K562 (cell line): ENCODE results near the gene RBM3. TPM values are rescaled to one million over a fixed set of nuclear protein-coding genes. Genes with fewer than 3 reads are reported as not detected.

ENCODE experiments used
- ARNT ChIP-seq, 2 experiments: fragments of 450-650 bp; IDR thresholded peaks; 2 replicates each; pipeline ENCODE4 v1.6.1; 2016; ENCODE audit warnings: mild to moderate bottlenecking in 1 of 2
- ATF1 ChIP-seq, 2 experiments: fragments of 450-650 bp in 1 of 2; IDR thresholded peaks; 2 replicates each; pipeline ENCODE4 v1.6.1; 2016; ENCODE audit warnings: missing compliant biosample characterization in 1 of 2, missing genetic modification characterization in 1 of 2
- CCNT2 ChIP-seq: IDR thresholded peaks from 2 replicates; pipeline ENCODE4 v1.6.1; 2011; ENCODE audit warnings: borderline replicate concordance, low read depth, mild to moderate bottlenecking, moderate library complexity, mixed read lengths, low read length; ENCODE audit not compliant: insufficient read length; ENCODE audit errors: extremely low read depth
- CSDE1 ChIP-seq, 2 experiments: fragments of 450-650 bp; IDR thresholded peaks; 2 replicates each; pipeline ENCODE4 v1.6.1; 2016; ENCODE audit warnings: mild to moderate bottlenecking in 1 of 2
- DPF2 ChIP-seq: fragments of 450-650 bp; IDR thresholded peaks from 2 replicates; pipeline ENCODE4 v1.6.1; 2016
- KDM1A ChIP-seq, 2 experiments: fragments of 450-650 bp; IDR thresholded peaks; 2 replicates each; pipeline ENCODE4 v1.6.1; 2016; ENCODE audit warnings: mild to moderate bottlenecking in 2 of 2
- MEIS2 ChIP-seq: fragments of 450-650 bp; IDR thresholded peaks from 2 replicates; pipeline ENCODE4 v1.6.1; 2014; ENCODE audit warnings: mild to moderate bottlenecking; ENCODE audit not compliant: partially characterized antibody
- NFATC3 ChIP-seq: fragments of 450-650 bp; IDR thresholded peaks from 2 replicates; pipeline ENCODE4 v1.6.1; 2017; ENCODE audit warnings: mild to moderate bottlenecking
- RCOR1 ChIP-seq, 2 experiments: IDR thresholded peaks; 2 replicates each; pipeline ENCODE4 v1.6.1; 2012; ENCODE audit warnings: low read depth in 2 of 2, low read length in 2 of 2, borderline replicate concordance in 1 of 2, improper control_type of control experiment in 1 of 2
- ZKSCAN1 ChIP-seq: fragments of 150-350 bp; IDR thresholded peaks from 2 replicates; pipeline ENCODE4 v1.6.1; 2016; ENCODE audit warnings: low read depth, low read length
- ZNF436 ChIP-seq: fragments of 250-450, 450-650 bp; sonication (Bioruptor Pico); formaldehyde crosslinking; IDR thresholded peaks from 2 replicates; pipeline ENCODE4 v1.7.0; 2020; ENCODE audit warnings: mild to moderate bottlenecking
- ZNF764 ChIP-seq: fragments of 250-450 bp; sonication (Bioruptor Pico); IDR thresholded peaks from 2 replicates; pipeline ENCODE4 v1.4.0; 2020; ENCODE audit warnings: low read depth, mild to moderate bottlenecking, moderate library complexity
- polyA plus RNA-seq, 8 experiments: library from polyadenylated mRNA; depleted of rRNA in 4 of 8; stranded (reverse) in 5 of 8; unstranded in 3 of 8; fragments of >200 nt; fragmentation: Nextera tagmentation in 2 of 8; fragmentation: Illumina TruSeq in 1 of 8; extraction: Ambion mirVana in 2 of 8; extraction: Trizol in 1 of 8; gene quantifications; 2 replicates each; pipeline versions ENCODE4 v1.2.1 to v1.2.3, GENCODE V29; 2011 to 2014; ENCODE audit warnings: inconsistent platforms in 1 of 8, missing spikeins in 1 of 8
- total RNA-seq, 7 experiments: library from RNA; depleted of rRNA in 6 of 7; stranded (reverse); fragments of >200 nt in 6 of 7; fragmentation: Illumina TruSeq in 2 of 7; extraction: Trizol in 2 of 7; gene quantifications; 2 replicates each; pipeline versions ENCODE4 v1.2.1 to v1.2.3, GENCODE V29; 2011 to 2021; ENCODE audit warnings: low replicate concordance in 1 of 7
- TF ChIP-seq, protein P1 (sequence below): sonication (generic); formaldehyde crosslinking; IDR thresholded peaks from 2 replicates; pipeline ENCODE4 v1.8.1; 2023; ENCODE audit warnings: mild to moderate bottlenecking, missing genetic modification reagents
- TF ChIP-seq, protein P2 (sequence below): fragments of 250-450 bp; sonication (Bioruptor Pico); IDR thresholded peaks from 2 replicates; pipeline ENCODE4 v1.4.0; 2020
- TF ChIP-seq, protein P3 (sequence below): fragments of 200-800 bp; sonication (Bioruptor generic); IDR thresholded peaks from 2 replicates; pipeline ENCODE4 v1.6.1; 2017; ENCODE audit warnings: missing genetic modification characterization, missing compliant biosample characterization

Gene RBM3
- total and polyA plus RNA-seq, 9 of the 15 experiments (the other 6 are each of a cell fraction or from before 2014, with no cell fraction given): 70.3 to 272 (median 209) TPM

DNA sequence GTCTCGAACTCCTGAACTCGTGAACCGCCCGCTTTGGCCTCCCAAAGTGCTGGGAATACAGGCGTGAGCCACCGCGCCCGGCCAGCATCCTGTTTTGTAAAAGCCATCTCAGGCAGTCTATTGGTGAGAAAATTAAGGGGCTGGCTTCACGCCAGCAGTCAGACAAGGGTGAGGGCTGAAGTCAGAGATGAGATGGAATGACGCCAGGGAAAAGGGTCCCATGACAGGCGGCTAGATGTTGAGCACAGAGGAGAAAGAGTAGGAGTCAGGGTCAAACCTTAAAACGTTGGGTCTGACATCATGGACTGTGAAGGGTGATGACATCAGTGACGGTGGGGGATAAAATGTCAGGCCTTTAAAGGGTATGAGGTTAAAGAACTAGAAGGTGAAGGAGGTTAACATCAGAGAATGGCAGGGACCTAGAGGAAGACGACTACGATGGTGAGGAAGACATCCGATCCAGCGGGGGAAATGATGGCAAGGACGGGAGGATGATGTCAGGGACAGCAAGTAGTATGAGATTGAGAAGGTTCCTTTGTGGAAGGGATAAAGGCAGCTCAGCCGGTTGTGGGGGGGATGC lies 504 bp upstream of the RBM3 start (continued):
- TF ChIP-seq DPF2 (peak; percentile 63; the same call in 1 of the 2 replicates), ZNF764 (CRISPR knock-in tag) (no peak), RCOR1 (IDR thresholded peaks at IDR 0.05; ENCODE audit: borderline replicate concordance in 1 of 2, low read depth in 2 of 2, low read length in 2 of 2) (peak in 1 of 2 experiments; percentile 6; a peak in 1 of 4 replicates), KDM1A (IDR thresholded peaks at IDR 0.05) (0 out of 4 replicates have a peak, but pooled peaks of 1 of the 2 experiments have one; percentile 26), ATF1 (CRISPR knock-in tag; IDR thresholded peaks at IDR 0.05) (no peak), ATF1 (tag; IDR thresholded peaks at IDR 0.05) (peak; percentile 98), ARNT (IDR thresholded peaks at IDR 0.05) (peak in 1 of 2 experiments; percentile 38; a peak in 1 of 4 replicates), ZKSCAN1 (no peak), MEIS2 (peak; percentile 43), CSDE1 (IDR thresholded peaks at IDR 0.05) (peak in 1 of 2 experiments; percentile 37; a peak in 1 of 4 replicates), ZNF436 (CRISPR knock-in tag) (no peak), NFATC3 (0 out of 2 replicates have a peak, but pooled peaks have one; percentile 63), CCNT2 (peak; percentile 4)
- TF ChIP-seq, protein P1, sequence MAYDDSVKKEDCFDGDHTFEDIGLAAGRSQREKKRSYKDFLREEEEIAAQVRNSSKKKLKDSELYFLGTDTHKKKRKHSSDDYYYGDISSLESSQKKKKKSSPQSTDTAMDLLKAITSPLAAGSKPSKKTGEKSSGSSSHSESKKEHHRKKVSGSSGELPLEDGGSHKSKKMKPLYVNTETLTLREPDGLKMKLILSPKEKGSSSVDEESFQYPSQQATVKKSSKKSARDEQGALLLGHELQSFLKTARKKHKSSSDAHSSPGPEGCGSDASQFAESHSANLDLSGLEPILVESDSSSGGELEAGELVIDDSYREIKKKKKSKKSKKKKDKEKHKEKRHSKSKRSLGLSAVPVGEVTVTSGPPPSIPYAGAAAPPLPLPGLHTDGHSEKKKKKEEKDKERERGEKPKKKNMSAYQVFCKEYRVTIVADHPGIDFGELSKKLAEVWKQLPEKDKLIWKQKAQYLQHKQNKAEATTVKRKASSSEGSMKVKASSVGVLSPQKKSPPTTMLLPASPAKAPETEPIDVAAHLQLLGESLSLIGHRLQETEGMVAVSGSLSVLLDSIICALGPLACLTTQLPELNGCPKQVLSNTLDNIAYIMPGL (CRISPR knock-in tag): no peak
- TF ChIP-seq, protein P2, sequence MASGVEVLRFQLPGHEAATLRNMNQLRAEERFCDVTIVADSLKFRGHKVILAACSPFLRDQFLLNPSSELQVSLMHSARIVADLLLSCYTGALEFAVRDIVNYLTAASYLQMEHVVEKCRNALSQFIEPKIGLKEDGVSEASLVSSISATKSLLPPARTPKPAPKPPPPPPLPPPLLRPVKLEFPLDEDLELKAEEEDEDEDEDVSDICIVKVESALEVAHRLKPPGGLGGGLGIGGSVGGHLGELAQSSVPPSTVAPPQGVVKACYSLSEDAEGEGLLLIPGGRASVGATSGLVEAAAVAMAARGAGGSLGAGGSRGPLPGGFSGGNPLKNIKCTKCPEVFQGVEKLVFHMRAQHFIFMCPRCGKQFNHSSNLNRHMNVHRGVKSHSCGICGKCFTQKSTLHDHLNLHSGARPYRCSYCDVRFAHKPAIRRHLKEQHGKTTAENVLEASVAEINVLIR (CRISPR knock-in tag): peak; percentile 57
- TF ChIP-seq, protein P3, sequence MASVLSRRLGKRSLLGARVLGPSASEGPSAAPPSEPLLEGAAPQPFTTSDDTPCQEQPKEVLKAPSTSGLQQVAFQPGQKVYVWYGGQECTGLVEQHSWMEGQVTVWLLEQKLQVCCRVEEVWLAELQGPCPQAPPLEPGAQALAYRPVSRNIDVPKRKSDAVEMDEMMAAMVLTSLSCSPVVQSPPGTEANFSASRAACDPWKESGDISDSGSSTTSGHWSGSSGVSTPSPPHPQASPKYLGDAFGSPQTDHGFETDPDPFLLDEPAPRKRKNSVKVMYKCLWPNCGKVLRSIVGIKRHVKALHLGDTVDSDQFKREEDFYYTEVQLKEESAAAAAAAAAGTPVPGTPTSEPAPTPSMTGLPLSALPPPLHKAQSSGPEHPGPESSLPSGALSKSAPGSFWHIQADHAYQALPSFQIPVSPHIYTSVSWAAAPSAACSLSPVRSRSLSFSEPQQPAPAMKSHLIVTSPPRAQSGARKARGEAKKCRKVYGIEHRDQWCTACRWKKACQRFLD: peak; percentile 24; the same call in 1 of the 2 replicates
